B cell (primary cell): Measurements from ENCODE around the gene PTEN. TPM values are rescaled to one million over a fixed set of nuclear protein-coding genes. Genes with fewer than 3 reads are reported as not detected.
A peak's percentile ranks its signal among the peaks of the same experiment; 100 is the strongest.

Experiments used
- ATAC-seq: fragments of 200-7000 bp; cut with Tn5 transposase; one replicate; pipeline ENCODE4 v1.10.0; 2021; ENCODE audit warnings: low read depth, mild to moderate bottlenecking, moderate number of reproducible peaks, moderate library complexity
- CTCF ChIA-PET: fragments of 350-600 bp; sonication (Branson Sonifier 250); formaldehyde crosslinking; loops from one replicate; lab custom pipeline; 2021; ENCODE audit warnings: antibody characterized with exemption, inconsistent platforms; lab: Charles Lee
- POLR2A ChIA-PET: fragments of 350-600 bp; sonication (Branson Sonifier 250); formaldehyde crosslinking; loops from one replicate; lab custom pipeline; 2021; ENCODE audit warnings: antibody characterized with exemption; lab: Charles Lee
- DNase-seq: peaks from one replicate; pipeline ENCODE4 v3.0.0; 2013
- H2AFZ ChIP-seq: 2 replicates; pipeline ENCODE4 v1.6.1; 2012; ENCODE audit warnings: mild to moderate bottlenecking, low read depth, low read length; ENCODE audit not compliant: insufficient read depth, poor library complexity, severe bottlenecking
- H3K27ac ChIP-seq, 2 donors: 1 replicate in 1 of 2; 2 replicates in 1 of 2; pipeline ENCODE4 v1.5.1; 2012 to 2013; ENCODE audit warnings: low read length in 2 of 2, mild to moderate bottlenecking in 2 of 2, moderate library complexity in 1 of 2
- H3K27me3 ChIP-seq, 4 experiments: fragments of 200-600 bp in 1 of 4; sonication (generic) in 1 of 4; replicated peaks in 1 of 4; 1 replicate in 2 of 4; 2 replicates in 2 of 4; pipeline versions ENCODE4 v1.6.1 to v1.7.0; 2013 to 2016; ENCODE audit warnings: low read length in 3 of 4, mild to moderate bottlenecking in 2 of 4, mixed read lengths in 1 of 4, moderate library complexity in 1 of 4; ENCODE audit not compliant: insufficient read depth in 4 of 4, control insufficient read depth in 3 of 4; ENCODE audit errors: control extremely low read depth in 1 of 4
- H3K36me3 ChIP-seq, 2 experiments: replicated peaks in 1 of 2; 1 replicate in 1 of 2; 2 replicates in 1 of 2; pipeline versions ENCODE4 v1.6.1 to v1.7.1; 2013; ENCODE audit warnings: low read length in 1 of 2; ENCODE audit not compliant: insufficient read depth in 2 of 2, control insufficient read depth in 1 of 2; ENCODE audit errors: control extremely low read depth in 1 of 2, extremely low read depth in 1 of 2
- H3K4me1 ChIP-seq, 2 donors: fragments of 200-600 bp in 1 of 2; sonication (generic) in 1 of 2; 1 replicate in 1 of 2; 2 replicates in 1 of 2; pipeline versions ENCODE4 v1.5.1 to v1.6.1; 2013 to 2017; ENCODE audit warnings: low read length in 2 of 2; ENCODE audit not compliant: control insufficient read depth in 2 of 2, insufficient read depth in 2 of 2
- H3K4me2 ChIP-seq: replicated peaks from 2 replicates; pipeline ENCODE3; 2012; ENCODE audit warnings: mild to moderate bottlenecking, low read depth, low read length; ENCODE audit not compliant: poor library complexity, severe bottlenecking
- H3K4me3 ChIP-seq, 5 experiments: fragments of 200-600 bp in 1 of 5; sonication (generic) in 1 of 5; 1 replicate in 3 of 5; 2 replicates in 2 of 5; pipeline versions ENCODE4 v1.5.1 to v1.7.0; 2011 to 2016; ENCODE audit warnings: low read length in 4 of 5, mild to moderate bottlenecking in 4 of 5, low read depth in 2 of 5, control low read depth in 1 of 5, moderate library complexity in 1 of 5; ENCODE audit not compliant: insufficient read depth in 1 of 5; ENCODE audit errors: control extremely low read depth in 1 of 5, extremely low read depth in 1 of 5
- H3K79me2 ChIP-seq: fragments of 200-600 bp; sonication (generic); one replicate; pipeline ENCODE4 v1.6.0; 2016; ENCODE audit warnings: low read length; ENCODE audit not compliant: control insufficient read depth, insufficient read depth
- H3K9ac ChIP-seq: fragments of 200-600 bp; sonication (generic); 2 replicates; pipeline ENCODE4 v1.6.1; 2017; ENCODE audit warnings: mild to moderate bottlenecking, low read length, moderate library complexity
- H3K9me3 ChIP-seq, 3 donors: one replicate each; pipeline versions ENCODE4 v1.6.1 to v1.7.1; 2013; ENCODE audit warnings: low read length in 2 of 3; ENCODE audit not compliant: control insufficient read depth in 2 of 3, insufficient read depth in 1 of 3; ENCODE audit errors: control extremely low read depth in 1 of 3
- H4K20me1 ChIP-seq: 2 replicates; pipeline ENCODE4 v1.6.0; 2012; ENCODE audit warnings: mild to moderate bottlenecking, low read length; ENCODE audit not compliant: insufficient read depth, control insufficient read depth, poor library complexity, severe bottlenecking
- H3K27ac Mint-ChIP-seq: one replicate; pipeline ENCODE4 v1.8.0; 2021; ENCODE audit warnings: mixed read lengths
- H3K27me3 Mint-ChIP-seq: one replicate; pipeline ENCODE4 v1.8.0; 2021; ENCODE audit warnings: mixed read lengths
- H3K4me1 Mint-ChIP-seq: one replicate; pipeline ENCODE4 v1.8.0; 2021; ENCODE audit warnings: mixed read lengths
- H3K4me3 Mint-ChIP-seq: one replicate; pipeline ENCODE4 v1.8.0; 2021; ENCODE audit warnings: mixed read lengths
- H3K9me3 Mint-ChIP-seq: one replicate; pipeline ENCODE4 v1.8.0; 2022; ENCODE audit warnings: mixed read lengths; ENCODE audit not compliant: insufficient read depth
- EZH2 ChIP-seq: IDR thresholded peaks from 2 replicates; pipeline ENCODE4 v1.6.1; 2012; ENCODE audit warnings: borderline replicate concordance, low read depth, mild to moderate bottlenecking, moderate library complexity, low read length; ENCODE audit not compliant: insufficient read depth, poor library complexity, severe bottlenecking
- WGBS: methylation state at CpG from one replicate; pipeline ENCODE4 v1.1.5; 2013; ENCODE audit warnings: missing lambda C conversion rate; ENCODE audit not compliant: insufficient coverage; 5-methylcytosine and 5-hydroxymethylcytosine counted together
- intact Hi-C: fragments of 100-400 bp; cut with micrococcal nuclease; formaldehyde crosslinking; loops from one replicate; pipeline ENCODE4 v1.10.0; 2022
- polyA plus RNA-seq: library from polyadenylated mRNA; depleted of rRNA; stranded (reverse); fragments of >200 nt; gene quantifications from 2 replicates; pipeline ENCODE4 v1.2.3, GENCODE V29; 2012
- total RNA-seq, 2 donors: library from RNA; stranded (reverse); fragments of 120-200 nt in 1 of 2; gene quantifications; 1 replicate in 1 of 2; 2 replicates in 1 of 2; pipeline versions ENCODE4 v1.2.3 to v1.2.4, GENCODE V29; 2013 to 2022
- TF ChIP-seq, protein P1 (sequence below): fragments of 200-600 bp; IDR thresholded peaks from one replicate; pipeline ENCODE4 v1.8.0; 2022; ENCODE audit warnings: antibody characterized with exemption, mild to moderate bottlenecking

PTEN gene
- total and polyA plus RNA-seq, 2 donors (not counting 1 experiment from before 2014, with no cell fraction given) = 15.2 to 114 TPM

DNA sequence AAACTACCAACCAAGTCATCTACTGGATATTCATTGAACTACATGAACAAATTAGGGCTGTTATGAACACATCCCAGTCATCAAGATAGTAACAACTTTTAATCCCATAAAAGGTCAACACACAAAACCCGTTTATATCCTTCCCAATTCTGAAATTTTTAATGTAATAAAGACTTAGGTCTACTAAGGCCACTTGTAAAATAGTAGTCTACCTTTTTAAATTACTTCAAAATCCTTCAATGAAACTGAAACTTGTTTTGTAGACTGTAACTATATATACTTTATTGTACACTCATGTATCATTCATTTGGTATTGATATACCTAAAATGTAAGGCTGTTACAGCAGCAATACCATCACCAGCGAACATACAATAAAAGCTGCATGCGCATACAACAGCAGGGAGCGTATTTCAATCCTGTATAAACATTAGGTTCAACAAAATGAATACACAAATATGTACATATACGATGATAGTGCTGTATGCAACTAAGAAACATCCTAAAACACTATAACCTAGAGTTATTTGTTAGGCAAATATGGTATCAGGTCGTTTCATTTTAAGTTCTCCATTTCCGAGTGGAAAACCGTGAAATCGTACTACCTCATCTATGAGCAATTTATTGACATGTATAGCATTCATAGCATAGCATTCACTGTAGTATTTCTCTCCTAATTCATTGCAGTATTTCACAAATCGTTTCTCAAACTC lies 46.4 kb upstream of the PTEN start:
- H2AFZ ChIP-seq = peak overlapping the region; percentile 88
- Mint-ChIP-seq H3K27me3 (no peaks in the 10 kb centered on the region), H3K4me1 (peaks cover 37% of the 10 kb centered on the region), H3K9me3 (no peaks in the 10 kb centered on the region), H3K27ac (peak overlapping the region; percentile 97), H3K4me3 (peak overlapping the region; percentile 96)
- TF ChIP-seq, protein P1, sequence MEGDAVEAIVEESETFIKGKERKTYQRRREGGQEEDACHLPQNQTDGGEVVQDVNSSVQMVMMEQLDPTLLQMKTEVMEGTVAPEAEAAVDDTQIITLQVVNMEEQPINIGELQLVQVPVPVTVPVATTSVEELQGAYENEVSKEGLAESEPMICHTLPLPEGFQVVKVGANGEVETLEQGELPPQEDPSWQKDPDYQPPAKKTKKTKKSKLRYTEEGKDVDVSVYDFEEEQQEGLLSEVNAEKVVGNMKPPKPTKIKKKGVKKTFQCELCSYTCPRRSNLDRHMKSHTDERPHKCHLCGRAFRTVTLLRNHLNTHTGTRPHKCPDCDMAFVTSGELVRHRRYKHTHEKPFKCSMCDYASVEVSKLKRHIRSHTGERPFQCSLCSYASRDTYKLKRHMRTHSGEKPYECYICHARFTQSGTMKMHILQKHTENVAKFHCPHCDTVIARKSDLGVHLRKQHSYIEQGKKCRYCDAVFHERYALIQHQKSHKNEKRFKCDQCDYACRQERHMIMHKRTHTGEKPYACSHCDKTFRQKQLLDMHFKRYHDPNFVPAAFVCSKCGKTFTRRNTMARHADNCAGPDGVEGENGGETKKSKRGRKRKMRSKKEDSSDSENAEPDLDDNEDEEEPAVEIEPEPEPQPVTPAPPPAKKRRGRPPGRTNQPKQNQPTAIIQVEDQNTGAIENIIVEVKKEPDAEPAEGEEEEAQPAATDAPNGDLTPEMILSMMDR = no peak
- TF ChIP-seq EZH2 = no peak
- intact Hi-C loops = loop anchor here (5.0 kb wide), 1 partner anchor 1595 kb away; the partner anchor contains the start of gene IFIT5
- H3K4me2 ChIP-seq = peak overlapping the region; percentile 84
- no peak for ATAC-seq
- peaks cover 0 to 8% of the 10 kb centered on the region in 2 experiments for H3K36me3 ChIP-seq
- H3K27ac ChIP-seq = peak overlapping the region; percentile 91 to 95
- H3K9me3 ChIP-seq = no peaks in the 10 kb centered on the region
- peak overlapping the region; percentile 84 to 93 (median 87) for H3K4me3 ChIP-seq
- peaks cover 15 to 25% of the 10 kb centered on the region in 2 donors for H3K4me1 ChIP-seq
- WGBS = 0% methylated on average over 1 of the region's 10 CpGs
- peak overlapping the region; percentile 87 for H3K9ac ChIP-seq
- H3K27me3 ChIP-seq = no peaks in the 10 kb centered on the region
- ChIA-PET CTCF (interaction anchor here (1.0 to 2.6 kb wide), 2 partner anchors 573 to 736 kb away, joined by 4 to 12 read pairs; no protein-coding TSS in a partner anchor), POLR2A (interaction anchor here (3.4 kb wide), 1 partner anchor 45 kb away, joined by 27 read pairs; the partner anchor contains the start of genes KLLN and PTEN)
- no peak for DNase-seq
- H3K79me2 ChIP-seq = peaks cover 55% of the 10 kb centered on the region
- H4K20me1 ChIP-seq = peaks cover 27% of the 10 kb centered on the region
